ENCODE results near the gene PLN.

PLN gene

GRCh38 chr6:118511930-118512715 is 36.0 kb upstream of the PLN start:
- Histone ChIP-seq H3K4me1 (ENCODE audit: control insufficient read depth, insufficient read depth, low read length) (no peaks in the 10 kb centered on the region), H3K4me3 (ENCODE audit: low read length) (no peak overlapping the region), H3K36me3 (ENCODE audit: control insufficient read depth, insufficient read depth, low read length) (no peaks in the 10 kb centered on the region), H3K27ac (ENCODE audit: low read length) (no peak overlapping the region), H3K27me3 (ENCODE audit: control insufficient read depth, insufficient read depth, low read length) (no peaks in the 10 kb centered on the region), H3K9me3 (ENCODE audit: control insufficient read depth, insufficient read depth, low read length) (no peaks in the 10 kb centered on the region)
- DNase-seq (ENCODE audit: low read depth, low spot score): no peak
- WGBS (ENCODE audit: insufficient coverage, insufficient read length): no CpG with 5 or more reads among the region's 4 CpGs

GRCh38 chr6:118514689-118515088 is 33.4 kb upstream of the PLN start:
- no CpG with 5 or more reads among the region's 3 CpGs for WGBS (ENCODE audit: insufficient coverage, insufficient read length)
- Histone ChIP-seq H3K27ac (ENCODE audit: low read length) (no peak overlapping the region), H3K4me3 (ENCODE audit: low read length) (no peak overlapping the region), H3K9me3 (ENCODE audit: control insufficient read depth, insufficient read depth, low read length) (no peaks in the 10 kb centered on the region), H3K4me1 (ENCODE audit: control insufficient read depth, insufficient read depth, low read length) (no peaks in the 10 kb centered on the region), H3K36me3 (ENCODE audit: control insufficient read depth, insufficient read depth, low read length) (no peaks in the 10 kb centered on the region), H3K27me3 (ENCODE audit: control insufficient read depth, insufficient read depth, low read length) (no peaks in the 10 kb centered on the region)
- no peak for DNase-seq (ENCODE audit: low read depth, low spot score)

- H3K4me1 ChIP-seq (ENCODE audit: control insufficient read depth, insufficient read depth, low read length): 0 out of 2 replicates have a peak, but pooled peaks cover 2% of the 10 kb centered on the region
- DNase-seq (ENCODE audit: low read depth, low spot score): no peak
These were observed 25.7 kb upstream of the PLN start for GRCh38 chr6:118522422-118522821.

GRCh38 chr6:118523216-118523615 is 24.9 kb upstream of the PLN start:
- Histone ChIP-seq H3K27me3 (ENCODE audit: control insufficient read depth, insufficient read depth, low read length) (no peaks in the 10 kb centered on the region), H3K4me3 (ENCODE audit: low read length) (no peak overlapping the region), H3K36me3 (ENCODE audit: control insufficient read depth, insufficient read depth, low read length) (no peaks in the 10 kb centered on the region), H3K27ac (ENCODE audit: low read length) (no peak overlapping the region), H3K9me3 (ENCODE audit: control insufficient read depth, insufficient read depth, low read length) (no peaks in the 10 kb centered on the region), H3K4me1 (ENCODE audit: control insufficient read depth, insufficient read depth, low read length) (0 out of 2 replicates have a peak, but pooled peaks cover 2% of the 10 kb centered on the region)
- DNase-seq (ENCODE audit: low read depth, low spot score): no peak
- no CpG with 5 or more reads among the region's 5 CpGs for WGBS (ENCODE audit: insufficient coverage, insufficient read length)

More at GRCh38 chr6:118522422-118522821, 25.7 kb upstream of the PLN start:
- Histone ChIP-seq H3K4me3 (ENCODE audit: low read length) (no peak overlapping the region), H3K27ac (ENCODE audit: low read length) (no peak overlapping the region), H3K9me3 (ENCODE audit: control insufficient read depth, insufficient read depth, low read length) (no peaks in the 10 kb centered on the region), H3K27me3 (ENCODE audit: control insufficient read depth, insufficient read depth, low read length) (no peaks in the 10 kb centered on the region), H3K36me3 (ENCODE audit: control insufficient read depth, insufficient read depth, low read length) (no peaks in the 10 kb centered on the region)
- no CpG with 5 or more reads among the region's 4 CpGs for WGBS (ENCODE audit: insufficient coverage, insufficient read length)

GRCh38 chr6:118524686-118525085 is 23.4 kb upstream of the PLN start:
- Histone ChIP-seq H3K4me3 (ENCODE audit: low read length) (no peak overlapping the region), H3K4me1 (ENCODE audit: control insufficient read depth, insufficient read depth, low read length) (0 out of 2 replicates have a peak, but pooled peaks cover 2% of the 10 kb centered on the region), H3K27me3 (ENCODE audit: control insufficient read depth, insufficient read depth, low read length) (no peaks in the 10 kb centered on the region), H3K36me3 (ENCODE audit: control insufficient read depth, insufficient read depth, low read length) (no peaks in the 10 kb centered on the region), H3K27ac (ENCODE audit: low read length) (no peak overlapping the region), H3K9me3 (ENCODE audit: control insufficient read depth, insufficient read depth, low read length) (no peaks in the 10 kb centered on the region)
- no peak for DNase-seq (ENCODE audit: low read depth, low spot score)
- no CpG with 5 or more reads among the region's 2 CpGs for WGBS (ENCODE audit: insufficient coverage, insufficient read length)

- H3K27ac ChIP-seq (ENCODE audit: low read length): no peak overlapping the region
- DNase-seq (ENCODE audit: low read depth, low spot score): no peak
- H3K9me3 ChIP-seq (ENCODE audit: control insufficient read depth, insufficient read depth, low read length): no peaks in the 10 kb centered on the region
- H3K36me3 ChIP-seq (ENCODE audit: control insufficient read depth, insufficient read depth, low read length): no peaks in the 10 kb centered on the region
- H3K4me3 ChIP-seq (ENCODE audit: low read length): no peak overlapping the region
- H3K4me1 ChIP-seq (ENCODE audit: control insufficient read depth, insufficient read depth, low read length): 0 out of 2 replicates have a peak, but pooled peaks cover 2% of the 10 kb centered on the region
- WGBS (ENCODE audit: insufficient coverage, insufficient read length): 100% methylated on average over 1 of the region's 4 CpGs
- no peaks in the 10 kb centered on the region for H3K27me3 ChIP-seq (ENCODE audit: control insufficient read depth, insufficient read depth, low read length)
These were observed 21.9 kb upstream of the PLN start for GRCh38 chr6:118525913-118526780.

GRCh38 chr6:118528129-118528528 is 20.0 kb upstream of the PLN start:
- DNase-seq (ENCODE audit: low read depth, low spot score): no peak
- 0 out of 2 replicates have a peak, but pooled peaks cover 2% of the 10 kb centered on the region for H3K4me1 ChIP-seq (ENCODE audit: control insufficient read depth, insufficient read depth, low read length)
- no peak overlapping the region for H3K4me3 ChIP-seq (ENCODE audit: low read length)
- H3K27ac ChIP-seq (ENCODE audit: low read length): no peak overlapping the region
- H3K36me3 ChIP-seq (ENCODE audit: control insufficient read depth, insufficient read depth, low read length): no peaks in the 10 kb centered on the region
- H3K27me3 ChIP-seq (ENCODE audit: control insufficient read depth, insufficient read depth, low read length): no peaks in the 10 kb centered on the region
- no CpG with 5 or more reads among the region's 1 CpG for WGBS (ENCODE audit: insufficient coverage, insufficient read length)
- H3K9me3 ChIP-seq (ENCODE audit: control insufficient read depth, insufficient read depth, low read length): no peaks in the 10 kb centered on the region

- Histone ChIP-seq H3K36me3 (ENCODE audit: control insufficient read depth, insufficient read depth, low read length) (no peaks in the 10 kb centered on the region), H3K4me1 (ENCODE audit: control insufficient read depth, insufficient read depth, low read length) (no peaks in the 10 kb centered on the region), H3K27me3 (ENCODE audit: control insufficient read depth, insufficient read depth, low read length) (no peaks in the 10 kb centered on the region), H3K27ac (ENCODE audit: low read length) (no peak overlapping the region), H3K4me3 (ENCODE audit: low read length) (no peak overlapping the region), H3K9me3 (ENCODE audit: control insufficient read depth, insufficient read depth, low read length) (no peaks in the 10 kb centered on the region)
- no CpG with 5 or more reads among the region's 2 CpGs for WGBS (ENCODE audit: insufficient coverage, insufficient read length)
- DNase-seq (ENCODE audit: low read depth, low spot score): no peak
These were observed 18.3 kb upstream of the PLN start for GRCh38 chr6:118529756-118530155.

GRCh38 chr6:118530942-118531341 is 17.2 kb upstream of the PLN start:
- Histone ChIP-seq H3K4me3 (ENCODE audit: low read length) (no peak overlapping the region), H3K27me3 (ENCODE audit: control insufficient read depth, insufficient read depth, low read length) (no peaks in the 10 kb centered on the region), H3K4me1 (ENCODE audit: control insufficient read depth, insufficient read depth, low read length) (no peaks in the 10 kb centered on the region), H3K9me3 (ENCODE audit: control insufficient read depth, insufficient read depth, low read length) (no peaks in the 10 kb centered on the region), H3K36me3 (ENCODE audit: control insufficient read depth, insufficient read depth, low read length) (no peaks in the 10 kb centered on the region), H3K27ac (ENCODE audit: low read length) (no peak overlapping the region)
- no CpG with 5 or more reads among the region's 2 CpGs for WGBS (ENCODE audit: insufficient coverage, insufficient read length)
- DNase-seq (ENCODE audit: low read depth, low spot score): no peak

GRCh38 chr6:118535176-118535844 is 12.8 kb upstream of the PLN start:
- no peak overlapping the region for H3K27ac ChIP-seq (ENCODE audit: low read length)
- H3K36me3 ChIP-seq (ENCODE audit: control insufficient read depth, insufficient read depth, low read length): no peaks in the 10 kb centered on the region
- H3K9me3 ChIP-seq (ENCODE audit: control insufficient read depth, insufficient read depth, low read length): no peaks in the 10 kb centered on the region
- no peaks in the 10 kb centered on the region for H3K27me3 ChIP-seq (ENCODE audit: control insufficient read depth, insufficient read depth, low read length)
- DNase-seq (ENCODE audit: low read depth, low spot score): no peak
- no peak overlapping the region for H3K4me3 ChIP-seq (ENCODE audit: low read length)
- no CpG with 5 or more reads among the region's 6 CpGs for WGBS (ENCODE audit: insufficient coverage, insufficient read length)
- H3K4me1 ChIP-seq (ENCODE audit: control insufficient read depth, insufficient read depth, low read length): no peaks in the 10 kb centered on the region
